ENCODE results near the gene STRADA.

The STRADA gene

DNA sequence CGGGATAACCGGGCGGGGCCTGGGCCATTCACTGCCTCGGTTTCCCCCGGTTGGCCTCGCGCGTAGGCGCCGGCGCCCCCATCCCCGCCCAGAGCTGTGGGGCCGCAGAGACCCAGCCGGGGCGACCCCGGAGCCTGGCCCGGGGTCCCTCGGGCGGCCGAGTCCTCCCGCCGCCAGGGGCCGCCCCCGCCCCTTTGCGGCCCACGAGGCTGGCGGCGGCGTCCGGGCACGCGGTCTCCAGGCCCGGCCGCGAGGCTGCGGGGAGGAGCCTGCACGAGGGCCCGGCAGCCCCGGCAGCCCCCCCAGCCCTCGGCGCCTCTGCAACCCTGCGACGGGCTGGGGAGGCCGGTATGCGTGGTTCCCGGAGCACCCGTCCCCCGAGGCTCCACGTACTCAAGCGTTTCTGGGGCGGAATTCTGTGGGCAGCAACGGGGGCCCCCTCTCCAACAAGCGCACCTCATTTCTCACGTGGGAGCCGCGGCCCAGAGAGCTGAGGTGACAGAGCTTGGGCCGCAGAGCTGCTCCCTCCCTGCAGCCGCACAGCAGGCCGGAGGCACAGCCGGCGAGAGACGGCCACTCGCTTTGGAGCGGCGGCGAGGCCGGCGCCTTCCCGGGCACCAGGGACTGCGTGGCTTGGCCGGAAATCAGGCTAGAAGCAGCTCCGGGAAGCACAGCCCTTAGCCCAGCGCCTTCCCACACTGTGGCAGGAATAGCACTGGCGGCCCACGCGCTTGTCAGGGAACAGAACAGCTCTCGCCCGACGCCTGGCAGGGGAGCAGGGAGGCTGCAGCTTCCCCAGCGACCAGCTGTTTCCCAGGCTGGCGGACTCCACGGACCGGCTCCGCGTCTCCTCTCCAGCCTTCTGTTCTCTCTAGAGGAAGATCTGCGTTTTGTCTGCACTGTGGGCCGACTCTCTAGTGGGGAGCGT lies 40.8 kb downstream of the STRADA start:
- DNase-seq, result peak; percentile 26

GRCh38 chr17:63699638-63700527 lies 41.7 kb downstream of the STRADA start, which contains the start of gene LIMD2:
LIMD2 (minus strand) TSS chr17:63700125; CDS start chr17:63699298, 827 bp downstream.
- no peak for DNase-seq

GRCh38 chr17:63698886-63699637 lies 42.5 kb downstream of the STRADA start:
- DNase-seq, result no peak

DNA sequence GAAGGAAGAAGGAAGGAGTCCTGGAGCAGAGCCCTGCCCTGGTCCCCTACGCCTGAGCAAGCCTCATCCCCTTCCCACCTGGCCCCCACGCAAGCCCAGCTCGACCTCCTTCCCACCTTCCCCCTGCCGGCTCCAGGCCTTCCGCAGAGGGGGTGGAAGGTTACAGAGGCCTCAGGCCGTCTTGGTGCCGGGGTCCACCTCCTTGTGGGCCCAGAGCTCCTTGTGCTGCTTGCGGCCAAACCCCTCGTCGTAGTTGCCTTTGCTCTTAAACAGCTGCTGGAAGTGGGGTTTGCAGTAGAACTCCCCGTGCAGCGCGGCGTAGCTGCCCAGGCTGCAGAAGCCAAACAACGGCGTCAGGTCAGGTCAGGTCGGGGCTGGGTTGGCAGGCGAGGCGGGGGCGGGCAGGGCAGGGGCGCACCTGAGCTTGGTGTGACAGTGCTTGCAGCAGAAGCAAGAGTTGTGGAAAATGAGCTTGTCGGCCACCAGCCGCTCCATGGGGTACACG lies 43.2 kb downstream of the STRADA start:
- DNase-seq, result no peak

GRCh38 chr17:63697341-63698286 lies 44.0 kb downstream of the STRADA start:
- DNase-seq, result no peak

DNA sequence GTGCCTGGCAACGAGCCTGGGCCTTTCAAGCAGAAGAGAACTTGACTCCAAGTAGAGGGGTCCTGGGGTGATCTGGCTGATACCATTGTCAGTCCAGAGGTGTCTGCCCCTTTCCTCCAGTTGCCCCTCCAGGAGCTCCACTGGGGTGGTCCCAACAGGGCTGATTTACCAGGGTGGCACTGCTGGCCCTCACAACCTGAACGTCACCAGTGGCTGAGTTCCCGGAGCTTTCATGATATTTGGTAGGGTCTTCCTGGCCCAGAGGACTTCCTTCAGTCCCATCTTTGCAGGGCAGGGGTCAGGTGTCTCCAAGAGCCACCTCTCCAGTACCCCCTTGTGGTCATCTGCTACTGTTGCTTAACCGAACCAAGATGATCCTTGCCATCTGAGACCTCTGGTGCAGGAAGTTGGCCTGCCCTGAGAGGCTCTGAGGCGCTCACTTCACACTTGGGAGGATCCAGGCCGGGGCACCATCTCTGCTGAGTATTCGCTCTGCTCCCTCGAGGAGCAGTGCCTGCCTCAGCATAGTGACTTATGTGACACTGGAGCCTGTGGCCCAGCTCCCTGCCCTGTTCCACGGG lies 45.1 kb downstream of the STRADA start:
- DNase-seq, result no peak

GRCh38 chr17:63695889-63696288 lies 45.7 kb downstream of the STRADA start:
- no peak for DNase-seq

GRCh38 chr17:63694950-63695773 lies 46.4 kb downstream of the STRADA start:
- DNase-seq, result no peak

GRCh38 chr17:63694229-63694949 lies 47.2 kb downstream of the STRADA start:
- DNase-seq, result peak; percentile 93

GRCh38 chr17:63693411-63694113 lies 48.0 kb downstream of the STRADA start:
- no peak for DNase-seq

DNA sequence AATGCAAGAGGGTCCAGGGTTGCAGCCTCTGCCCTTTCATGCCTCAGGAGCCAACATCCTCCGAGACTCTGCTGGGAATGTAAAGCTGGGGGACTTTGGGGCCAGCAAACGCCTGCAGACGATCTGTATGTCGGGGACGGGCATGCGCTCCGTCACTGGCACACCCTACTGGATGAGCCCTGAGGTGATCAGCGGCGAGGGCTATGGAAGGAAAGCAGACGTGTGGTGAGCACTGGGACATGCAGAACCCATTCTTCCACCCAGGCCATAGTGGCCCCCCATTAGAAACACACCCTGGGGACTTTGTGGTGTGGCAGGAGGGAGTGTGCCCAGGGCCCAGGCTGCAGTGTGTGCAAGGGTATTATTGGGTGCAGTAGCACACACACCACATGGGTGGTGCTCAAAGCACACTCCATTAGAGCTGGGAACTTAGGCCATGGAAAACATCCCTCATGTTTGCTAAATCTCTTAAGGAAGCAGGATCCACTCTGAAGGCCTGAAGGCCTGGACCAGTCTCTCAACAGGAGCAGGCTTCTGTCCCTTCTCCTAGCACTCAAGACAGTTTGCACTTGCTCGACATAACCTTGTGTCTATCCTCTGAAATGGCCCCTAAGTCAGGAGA lies 49.3 kb downstream of the STRADA start:
- DNase-seq, result no peak

GRCh38 chr17:63689479-63689878 lies 52.1 kb downstream of the STRADA start:
- no peak for DNase-seq

DNA sequence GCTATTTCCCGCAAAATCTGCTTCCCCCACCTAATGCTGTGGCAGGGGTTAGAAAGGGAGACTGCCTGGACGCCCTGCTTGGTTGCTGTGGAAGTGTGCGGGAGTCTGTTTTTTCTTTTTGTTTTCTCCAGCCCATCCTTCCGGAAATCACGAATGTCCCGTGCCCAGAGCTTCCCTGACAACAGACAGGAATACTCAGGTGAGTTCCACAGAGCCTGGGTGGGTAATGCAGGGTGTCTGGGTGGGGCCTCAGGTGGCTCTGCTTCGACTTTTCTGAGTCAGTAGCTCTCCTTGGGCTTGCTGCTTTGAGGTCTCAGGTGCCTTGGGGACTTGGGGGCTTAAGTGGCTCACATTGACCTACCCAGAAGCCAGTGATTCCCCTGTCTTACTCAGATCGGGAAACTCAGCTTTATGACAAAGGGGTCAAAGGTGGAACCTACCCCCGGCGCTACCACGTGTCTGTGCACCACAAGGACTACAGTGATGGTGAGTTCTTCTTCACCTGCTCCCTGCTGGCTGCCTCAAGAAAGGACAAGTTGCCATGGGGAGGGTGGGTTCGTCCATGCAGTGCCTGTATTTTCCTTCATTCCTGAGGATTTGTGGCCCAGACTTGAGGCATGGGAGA lies 53.1 kb downstream of the STRADA start:
- no peak for DNase-seq

- DNase-seq, result no peak
Measured at GRCh38 chr17:63686138-63686685, 55.4 kb downstream of the STRADA start.

DNA sequence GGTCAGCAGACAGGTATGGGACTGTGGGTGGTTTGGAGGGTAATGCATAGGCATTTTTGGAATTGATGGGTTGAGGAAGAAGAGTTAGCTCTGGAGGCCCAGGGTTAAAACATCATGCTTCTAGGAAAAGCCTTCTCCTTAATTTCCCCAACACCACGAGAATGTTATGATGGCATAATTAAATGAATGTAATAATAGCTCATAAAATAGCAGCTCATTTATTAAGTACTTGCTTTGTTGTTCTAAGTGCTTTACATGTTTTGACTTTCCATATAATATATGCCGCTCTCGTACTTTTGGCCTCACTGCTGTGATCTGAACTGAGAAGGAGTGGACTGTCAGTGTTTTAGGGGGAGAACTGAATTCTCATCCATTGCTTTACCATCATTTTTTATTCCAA lies 56.0 kb downstream of the STRADA start:
- DNase-seq, result no peak

- DNase-seq, result no peak
Measured at GRCh38 chr17:63685041-63685440, 56.6 kb downstream of the STRADA start.

GRCh38 chr17:63682981-63683380 lies 58.6 kb downstream of the STRADA start:
- DNase-seq, result no peak

Data from NCI-H524 treated with DMSO at 0.1 percent for 48 hours (cell line).